ENCODE data around the gene CHN1.

The CHN1 gene

GRCh38 chr2:174888146-174888545 lies 117.0 kb downstream of the CHN1 start:
- TF ChIP-seq CTCF (IDR thresholded peaks at IDR 0.05; ENCODE audit: control insufficient read depth, extremely low read depth, insufficient read depth) = no peak
- no peak overlapping the region for H3K4me3 ChIP-seq (ENCODE audit: low read depth, low read length)
- DNase-seq (ENCODE audit: low read depth) = no peak

- no peak for DNase-seq (ENCODE audit: low read depth)
- no peak for TF ChIP-seq CTCF (IDR thresholded peaks at IDR 0.05; ENCODE audit: control insufficient read depth, extremely low read depth, insufficient read depth)
- H3K4me3 ChIP-seq (ENCODE audit: low read depth, low read length) = no peak overlapping the region
Observed at GRCh38 chr2:174882416-174882815, 122.8 kb downstream of the CHN1 start.

- DNase-seq (ENCODE audit: low read depth) = no peak
- H3K4me3 ChIP-seq (ENCODE audit: low read depth, low read length) = no peak overlapping the region
- no peak for TF ChIP-seq CTCF (IDR thresholded peaks at IDR 0.05; ENCODE audit: control insufficient read depth, extremely low read depth, insufficient read depth)
Observed at GRCh38 chr2:174881678-174882077, 123.5 kb downstream of the CHN1 start.

GRCh38 chr2:174878537-174879147 lies 126.5 kb downstream of the CHN1 start:
- DNase-seq (ENCODE audit: low read depth) = no peak
- TF ChIP-seq CTCF (IDR thresholded peaks at IDR 0.05; ENCODE audit: control insufficient read depth, extremely low read depth, insufficient read depth) = no peak
- no peak overlapping the region for H3K4me3 ChIP-seq (ENCODE audit: low read depth, low read length)

- peak; percentile 19 for DNase-seq (ENCODE audit: low read depth)
- H3K4me3 ChIP-seq (ENCODE audit: low read depth, low read length) = no peak overlapping the region
- no peak for TF ChIP-seq CTCF (IDR thresholded peaks at IDR 0.05; ENCODE audit: control insufficient read depth, extremely low read depth, insufficient read depth)
Observed at GRCh38 chr2:174877751-174878150, 127.4 kb downstream of the CHN1 start.

GRCh38 chr2:174877301-174877700 lies 127.9 kb downstream of the CHN1 start:
- no peak overlapping the region for H3K4me3 ChIP-seq (ENCODE audit: low read depth, low read length)
- no peak for TF ChIP-seq CTCF (IDR thresholded peaks at IDR 0.05; ENCODE audit: control insufficient read depth, extremely low read depth, insufficient read depth)
- no peak for DNase-seq (ENCODE audit: low read depth)

- no peak for TF ChIP-seq CTCF (IDR thresholded peaks at IDR 0.05; ENCODE audit: control insufficient read depth, extremely low read depth, insufficient read depth)
- H3K4me3 ChIP-seq (ENCODE audit: low read depth, low read length) = no peak overlapping the region
- DNase-seq (ENCODE audit: low read depth) = peak; percentile 78
Observed at GRCh38 chr2:174874085-174874484, 131.1 kb downstream of the CHN1 start.
